Hepatocyte (in vitro differentiated cells): Measurements from ENCODE around the gene C20orf202. TPM values are rescaled to one million over a fixed set of nuclear protein-coding genes. Genes with fewer than 3 reads are reported as not detected.

Experiments
- DNase-seq: peaks from one replicate; pipeline ENCODE4 v3.0.0-alpha.2; 2016; ENCODE audit warnings: low spot score
- H2AFZ ChIP-seq: fragments of 200-600 bp; sonication (generic); 2 replicates; pipeline ENCODE4 v1.6.0; 2016; ENCODE audit warnings: antibody characterized with exemption, mild to moderate bottlenecking
- H3K27ac ChIP-seq: fragments of 200-600 bp; sonication (generic); 2 replicates; pipeline ENCODE4 v1.5.1; 2016; ENCODE audit warnings: mild to moderate bottlenecking
- H3K27me3 ChIP-seq: fragments of 200-600 bp; sonication (generic); 2 replicates; pipeline ENCODE4 v1.6.1; 2016
- H3K36me3 ChIP-seq: fragments of 200-600 bp; sonication (generic); replicated peaks from 2 replicates; pipeline ENCODE4 v1.5.1; 2016; ENCODE audit warnings: low read depth; ENCODE audit not compliant: insufficient read depth
- H3K4me1 ChIP-seq: fragments of 200-600 bp; sonication (generic); 2 replicates; pipeline ENCODE4 v1.5.1; 2016; ENCODE audit warnings: mild to moderate bottlenecking, moderate library complexity; ENCODE audit not compliant: insufficient read depth
- H3K4me2 ChIP-seq: fragments of 200-600 bp; sonication (generic); 2 replicates; pipeline ENCODE4 v1.6.0; 2016
- H3K4me3 ChIP-seq: fragments of 200-600 bp; sonication (generic); 2 replicates; pipeline ENCODE4 v1.5.1; 2016; ENCODE audit warnings: mild to moderate bottlenecking
- H3K79me2 ChIP-seq: fragments of 200-600 bp; sonication (generic); 2 replicates; pipeline ENCODE4 v1.6.0; 2017; ENCODE audit warnings: mild to moderate bottlenecking
- H3K9me2 ChIP-seq: fragments of 200-600 bp; sonication (generic); replicated peaks from 2 replicates; pipeline ENCODE4 v1.6.0; 2017; ENCODE audit warnings: mild to moderate bottlenecking; ENCODE audit not compliant: insufficient read depth
- H3K9me3 ChIP-seq: fragments of 200-600 bp; sonication (generic); 2 replicates; pipeline ENCODE4 v1.5.1; 2016; ENCODE audit warnings: low read depth, mild to moderate bottlenecking
- H4K20me1 ChIP-seq: fragments of 200-600 bp; sonication (generic); 2 replicates; pipeline ENCODE4 v1.6.0; 2016; ENCODE audit warnings: mild to moderate bottlenecking; ENCODE audit not compliant: insufficient read depth, poor library complexity, severe bottlenecking
- CTCF ChIP-seq: fragments of 200-600 bp; sonication (generic); IDR thresholded peaks from 2 replicates; pipeline ENCODE4 v1.5.1; 2016; ENCODE audit warnings: antibody characterized with exemption, mild to moderate bottlenecking; ENCODE audit not compliant: poor library complexity
- EZH2 ChIP-seq: fragments of 200-600 bp; sonication (generic); IDR thresholded peaks from 2 replicates; pipeline ENCODE4 v1.6.1; 2016; ENCODE audit warnings: antibody characterized with exemption, mild to moderate bottlenecking, borderline replicate concordance
- EZH2phosphoT487 ChIP-seq: fragments of 200-600 bp; sonication (generic); IDR thresholded peaks from one replicate; pipeline ENCODE4 v1.6.1; 2018; ENCODE audit warnings: antibody characterized with exemption, mild to moderate bottlenecking, low read depth, moderate library complexity; ENCODE audit not compliant: unreplicated experiment, severe bottlenecking
- WGBS: methylation state at CpG from one replicate; pipeline ENCODE4 v1.1.6; 2016; ENCODE audit warnings: low lambda C conversion rate; ENCODE audit errors: missing lambda C conversion rate; 5-methylcytosine and 5-hydroxymethylcytosine counted together
- polyA plus RNA-seq: library from polyadenylated mRNA; unstranded; fragments of >200 nt; fragmentation: Nextera tagmentation; extraction: Ambion mirVana; gene quantifications from 2 replicates; pipeline ENCODE4 v1.2.1, GENCODE V29; 2016
- total RNA-seq: library from RNA; depleted of rRNA; stranded (reverse); fragments of >200 nt; gene quantifications from 2 replicates; pipeline ENCODE4 v1.2.3, GENCODE V29; 2014

The C20orf202 gene
- total and polyA plus RNA-seq, 2 experiments from 2014 or later: 0.35 to 1.6 TPM

- TF ChIP-seq EZH2 (no peak), EZH2phosphoT487 (no peak), CTCF (no peak)
- Histone ChIP-seq H3K79me2 (no peaks in the 10 kb centered on the region), H3K27me3 (no peaks in the 10 kb centered on the region), H3K4me2 (no peak overlapping the region), H3K4me3 (no peak overlapping the region), H3K9me3 (no peaks in the 10 kb centered on the region), H3K4me1 (no peaks in the 10 kb centered on the region), H3K36me3 (no peaks in the 10 kb centered on the region), H3K27ac (no peak overlapping the region), H3K9me2 (no peaks in the 10 kb centered on the region), H2AFZ (no peak overlapping the region), H4K20me1 (no peaks in the 10 kb centered on the region)
- 96% methylated on average over 2 of the region's 2 CpGs for WGBS
- DNase-seq: no peak
These were observed 1.3 kb downstream of the C20orf202 start for GRCh38 chr20:1204576-1204975.

DNA sequence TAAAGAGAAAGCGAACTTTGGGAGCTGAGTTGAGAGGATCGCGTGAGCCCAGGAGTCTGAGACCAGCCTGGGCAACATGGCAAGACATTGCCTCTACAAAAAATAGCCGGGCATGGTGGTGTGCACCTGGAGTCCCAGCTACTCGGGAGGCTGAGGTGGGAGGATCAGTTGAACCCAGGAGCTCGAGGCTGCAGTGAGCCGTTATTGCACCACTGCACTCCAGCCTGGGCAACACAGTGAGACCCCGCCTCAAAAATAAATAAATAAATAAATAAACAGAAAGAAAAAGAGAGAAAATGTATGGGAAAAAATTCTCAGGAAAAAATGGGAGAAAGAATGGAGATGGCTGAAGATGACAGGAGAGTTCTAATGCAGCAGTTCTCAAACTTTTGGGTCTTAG is 2.5 kb downstream of the C20orf202 start:
- Histone ChIP-seq H3K27ac (no peak overlapping the region), H3K9me3 (no peaks in the 10 kb centered on the region)
- TF ChIP-seq EZH2 (no peak), EZH2phosphoT487 (no peak), CTCF (no peak)

GRCh38 chr20:1206366-1207148 is 3.3 kb downstream of the C20orf202 start:
- Histone ChIP-seq H4K20me1 (no peaks in the 10 kb centered on the region), H3K9me2 (no peaks in the 10 kb centered on the region), H3K36me3 (no peaks in the 10 kb centered on the region), H3K79me2 (no peaks in the 10 kb centered on the region), H2AFZ (no peak overlapping the region), H3K4me3 (no peak overlapping the region), H3K27me3 (no peaks in the 10 kb centered on the region), H3K9me3 (no peaks in the 10 kb centered on the region), H3K27ac (no peak overlapping the region), H3K4me1 (no peaks in the 10 kb centered on the region), H3K4me2 (no peak overlapping the region)
- no peak for DNase-seq
- no peak for TF ChIP-seq EZH2
- TF ChIP-seq CTCF: no peak
- 81% methylated on average over 19 of the region's 19 CpGs for WGBS

More for the DNA sequence above, 2.5 kb downstream of the C20orf202 start:
- no peaks in the 10 kb centered on the region for H3K79me2 ChIP-seq
- WGBS: 96% methylated on average over 8 of the region's 8 CpGs
- DNase-seq: no peak
- H3K4me3 ChIP-seq: no peak overlapping the region
- no peaks in the 10 kb centered on the region for H3K4me1 ChIP-seq
- no peaks in the 10 kb centered on the region for H4K20me1 ChIP-seq
- no peaks in the 10 kb centered on the region for H3K27me3 ChIP-seq
- no peak overlapping the region for H3K4me2 ChIP-seq
- no peaks in the 10 kb centered on the region for H3K9me2 ChIP-seq
- no peaks in the 10 kb centered on the region for H3K36me3 ChIP-seq
- no peak overlapping the region for H2AFZ ChIP-seq
